Adipocyte (in vitro differentiated cells): ENCODE results near the gene DHTKD1.

ENCODE experiments used
- DNase-seq: peaks from one replicate; pipeline ENCODE4 v3.0.0-alpha.2; 2015; ENCODE audit warnings: low read depth
- H3K27me3 ChIP-seq: replicated peaks from 2 replicates; pipeline ENCODE4 v1.7.0; 2013; ENCODE audit warnings: mild to moderate bottlenecking, low read length, moderate library complexity; ENCODE audit not compliant: control insufficient read depth, insufficient read depth
- H3K36me3 ChIP-seq: 2 replicates; pipeline ENCODE4 v1.7.0; 2013; ENCODE audit warnings: low read length, mild to moderate bottlenecking, moderate library complexity; ENCODE audit not compliant: control insufficient read depth, insufficient read depth, severe bottlenecking
- H3K4me1 ChIP-seq: 2 replicates; pipeline ENCODE4 v1.7.0; 2013; ENCODE audit warnings: mild to moderate bottlenecking, low read length, moderate library complexity; ENCODE audit not compliant: control insufficient read depth, insufficient read depth
- H3K4me3 ChIP-seq: 2 replicates; pipeline ENCODE4 v1.7.0; 2013; ENCODE audit warnings: mild to moderate bottlenecking, low read length, moderate library complexity
- H3K9ac ChIP-seq: 2 replicates; pipeline ENCODE4 v1.7.0; 2013; ENCODE audit warnings: mild to moderate bottlenecking, low read length, moderate library complexity
- H3K9me3 ChIP-seq: 2 replicates; pipeline ENCODE4 v1.7.0; 2013; ENCODE audit warnings: mild to moderate bottlenecking, low read length, moderate library complexity; ENCODE audit not compliant: control insufficient read depth

DHTKD1 gene

GRCh38 chr10:12042797-12043651, 25.7 kb upstream of the DHTKD1 start, which contains the start of gene UPF2:
TSS of gene UPF2 (minus strand) at chr10:12042809. CDS start at chr10:12035423, 7,386 bp downstream.
- no peaks in the 10 kb centered on the region for H3K36me3 ChIP-seq
- no peaks in the 10 kb centered on the region for H3K27me3 ChIP-seq
- H3K4me3 ChIP-seq: peak within 1 kb of the TSS; percentile 93
- no peaks in the 10 kb centered on the region for H3K9me3 ChIP-seq
- peak within 1 kb of the TSS; percentile 95 for H3K9ac ChIP-seq
- H3K4me1 ChIP-seq: peaks cover 13% of the 10 kb centered on the region
- peak; percentile 99 for DNase-seq

GRCh38 chr10:12045596-12045995, 23.2 kb upstream of the DHTKD1 start:
- no peak overlapping the region for H3K4me3 ChIP-seq
- H3K9ac ChIP-seq: no peak overlapping the region
- H3K27me3 ChIP-seq: no peaks in the 10 kb centered on the region
- no peaks in the 10 kb centered on the region for H3K36me3 ChIP-seq
- H3K9me3 ChIP-seq: no peaks in the 10 kb centered on the region
- DNase-seq: no peak
- peaks cover 13% of the 10 kb centered on the region for H3K4me1 ChIP-seq

- no peak for DNase-seq
- Histone ChIP-seq H3K27me3 (no peaks in the 10 kb centered on the region), H3K36me3 (no peaks in the 10 kb centered on the region), H3K9me3 (no peaks in the 10 kb centered on the region), H3K9ac (no peak overlapping the region), H3K4me3 (no peak overlapping the region), H3K4me1 (peaks cover 3% of the 10 kb centered on the region)
Measured at GRCh38 chr10:12048547-12048946, 20.2 kb upstream of the DHTKD1 start.

- Histone ChIP-seq H3K4me1 (peaks cover 6% of the 10 kb centered on the region), H3K9me3 (no peaks in the 10 kb centered on the region), H3K9ac (no peak overlapping the region), H3K27me3 (no peaks in the 10 kb centered on the region), H3K36me3 (no peaks in the 10 kb centered on the region), H3K4me3 (no peak overlapping the region)
- no peak for DNase-seq
Measured at GRCh38 chr10:12050528-12050927, 18.2 kb upstream of the DHTKD1 start.

GRCh38 chr10:12051241-12051640, 17.5 kb upstream of the DHTKD1 start:
- Histone ChIP-seq H3K9me3 (no peaks in the 10 kb centered on the region), H3K4me3 (no peak overlapping the region), H3K9ac (no peak overlapping the region), H3K27me3 (no peaks in the 10 kb centered on the region), H3K36me3 (no peaks in the 10 kb centered on the region), H3K4me1 (peaks cover 6% of the 10 kb centered on the region)
- DNase-seq: no peak

GRCh38 chr10:12055732-12056131, 13.0 kb upstream of the DHTKD1 start:
- H3K27me3 ChIP-seq: no peaks in the 10 kb centered on the region
- H3K4me1 ChIP-seq: peaks cover 6% of the 10 kb centered on the region
- no peaks in the 10 kb centered on the region for H3K9me3 ChIP-seq
- H3K4me3 ChIP-seq: no peak overlapping the region
- H3K9ac ChIP-seq: no peak overlapping the region
- H3K36me3 ChIP-seq: no peaks in the 10 kb centered on the region
- DNase-seq: no peak

- Histone ChIP-seq H3K9me3 (no peaks in the 10 kb centered on the region), H3K4me1 (peaks cover 6% of the 10 kb centered on the region), H3K27me3 (no peaks in the 10 kb centered on the region), H3K4me3 (no peak overlapping the region), H3K36me3 (no peaks in the 10 kb centered on the region), H3K9ac (no peak overlapping the region)
- DNase-seq: no peak
Measured at GRCh38 chr10:12056748-12057147, 12.0 kb upstream of the DHTKD1 start.

GRCh38 chr10:12061124-12061523, 7.6 kb upstream of the DHTKD1 start:
- DNase-seq: no peak
- Histone ChIP-seq H3K4me1 (no peaks in the 10 kb centered on the region), H3K36me3 (no peaks in the 10 kb centered on the region), H3K27me3 (no peaks in the 10 kb centered on the region), H3K4me3 (no peak overlapping the region), H3K9ac (no peak overlapping the region), H3K9me3 (no peaks in the 10 kb centered on the region)

GRCh38 chr10:12062754-12063482, 5.8 kb upstream of the DHTKD1 start:
- DNase-seq: no peak
- Histone ChIP-seq H3K4me3 (no peak overlapping the region), H3K9me3 (no peaks in the 10 kb centered on the region), H3K36me3 (no peaks in the 10 kb centered on the region), H3K4me1 (no peaks in the 10 kb centered on the region), H3K9ac (no peak overlapping the region), H3K27me3 (no peaks in the 10 kb centered on the region)

GRCh38 chr10:12063483-12063818, 5.3 kb upstream of the DHTKD1 start:
- H3K4me1 ChIP-seq: peaks cover 3% of the 10 kb centered on the region
- H3K27me3 ChIP-seq: no peaks in the 10 kb centered on the region
- no peaks in the 10 kb centered on the region for H3K36me3 ChIP-seq
- no peak for DNase-seq
- H3K9ac ChIP-seq: no peak overlapping the region
- no peaks in the 10 kb centered on the region for H3K9me3 ChIP-seq
- H3K4me3 ChIP-seq: no peak overlapping the region

GRCh38 chr10:12067336-12067735, 1.4 kb upstream of the DHTKD1 start:
- peaks cover 3% of the 10 kb centered on the region for H3K4me1 ChIP-seq
- H3K4me3 ChIP-seq: no peak overlapping the region

More at GRCh38 chr10:12067336-12067735, 1.4 kb upstream of the DHTKD1 start:
- DNase-seq: peak; percentile 14
- no peaks in the 10 kb centered on the region for H3K27me3 ChIP-seq
- no peaks in the 10 kb centered on the region for H3K9me3 ChIP-seq
- H3K36me3 ChIP-seq: no peaks in the 10 kb centered on the region
- H3K9ac ChIP-seq: peak overlapping the region; percentile 39
